GM19239 (cell line): ENCODE data around the gene ATG4B.

Experiments
- DNase-seq: peaks from one replicate; pipeline ENCODE4 v3.0.0; 2011; ENCODE audit warnings: low spot score; ENCODE audit not compliant: insufficient read length
- FAIRE-seq: peaks from 2 replicates; lab custom pipeline; 2011; peaks lifted over from hg19 to GRCh38; lab: Jason Lieb, UNC

ATG4B gene

DNA sequence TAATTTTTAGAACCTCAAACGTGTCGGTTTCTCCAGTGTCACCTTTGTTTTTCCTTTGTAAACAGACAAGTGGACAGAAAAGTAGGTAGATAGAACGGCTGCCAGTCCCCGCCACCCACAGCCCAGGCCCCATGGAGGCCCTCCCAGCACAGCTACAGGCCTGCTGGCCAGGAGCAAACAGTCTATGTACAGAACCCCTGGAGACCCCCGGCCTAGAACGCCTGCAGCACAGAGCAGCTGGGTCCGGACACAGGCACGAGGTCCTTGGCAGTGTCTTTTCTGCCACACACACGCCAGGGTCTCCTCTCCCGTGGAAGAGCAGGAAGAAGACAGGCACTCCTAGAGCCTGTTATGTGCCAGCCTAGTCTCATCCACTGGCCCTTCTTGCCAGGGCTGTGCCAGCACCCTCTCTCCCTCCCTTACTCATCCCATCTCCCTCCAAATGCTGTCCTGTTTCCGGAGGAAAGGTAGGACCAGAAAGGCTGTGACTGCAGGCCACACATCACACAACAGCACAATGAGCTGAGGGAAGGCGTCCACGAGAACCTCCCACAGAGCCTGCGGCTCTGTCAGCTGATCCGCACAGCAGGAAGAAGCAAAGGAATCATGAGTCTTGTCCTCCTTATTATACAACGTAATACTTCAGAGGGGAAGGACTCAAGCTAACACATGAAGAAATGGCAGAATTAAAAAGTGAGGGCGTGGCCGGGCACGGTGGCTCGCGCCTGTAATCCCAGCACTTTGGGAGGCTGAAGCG is 41.5 kb downstream of the ATG4B start:
- no peak for DNase-seq
- FAIRE-seq = no peak

DNA sequence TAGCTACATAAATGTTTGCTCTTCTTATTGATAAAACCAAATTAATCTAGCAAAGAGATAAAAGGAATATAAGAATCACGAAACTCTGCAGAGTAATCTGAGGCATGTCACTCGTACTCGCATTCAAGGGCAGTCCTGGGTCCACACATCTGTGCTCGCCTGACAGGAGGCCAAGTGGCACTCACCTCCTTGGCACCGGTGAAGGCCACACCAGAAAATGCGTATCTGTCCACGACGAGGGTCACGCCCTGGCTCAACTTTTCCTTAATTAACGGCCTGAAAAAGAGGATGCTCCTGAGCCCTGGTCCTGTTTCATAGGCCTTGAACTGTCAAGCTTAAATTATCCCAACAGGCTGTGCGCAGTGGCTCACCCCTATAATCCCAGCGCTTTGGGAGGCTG is 42.6 kb downstream of the ATG4B start:
- DNase-seq (no peak), FAIRE-seq (no peak)

DNA sequence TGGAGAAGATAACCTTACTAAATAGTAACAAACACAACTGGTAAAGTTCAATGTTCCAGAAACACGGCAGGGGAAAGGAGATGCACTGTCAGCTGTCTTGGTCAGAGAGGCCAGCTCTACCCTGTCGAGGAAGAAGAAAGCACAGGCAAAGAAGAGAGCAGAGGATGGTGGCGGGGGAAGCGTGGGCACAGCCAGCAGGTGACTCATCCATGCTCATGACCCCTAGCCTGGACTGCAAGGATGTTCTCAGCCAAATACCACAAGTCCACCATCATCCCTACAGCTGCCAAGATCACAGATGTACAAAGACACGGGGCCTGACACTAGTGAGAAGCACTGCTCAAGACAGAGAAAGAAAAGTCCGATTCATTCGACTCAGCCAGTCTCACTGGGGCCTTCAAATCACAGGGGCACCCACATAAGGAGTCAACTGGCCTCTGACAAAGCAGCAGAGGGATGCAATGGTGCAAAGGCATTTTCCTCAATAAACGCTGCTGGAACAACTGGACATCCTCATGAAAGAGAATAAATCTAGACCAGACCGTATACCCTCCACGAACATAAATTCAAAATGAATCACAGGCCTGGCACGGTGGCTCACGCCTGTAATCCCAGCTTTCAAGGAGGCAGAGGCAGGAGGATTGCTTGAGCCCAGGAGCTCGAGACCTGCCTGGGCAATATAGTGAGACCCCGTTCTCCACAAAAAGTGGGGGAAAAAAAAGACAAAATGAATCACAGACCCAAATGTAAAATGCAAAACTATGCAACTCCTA is 43.5 kb downstream of the ATG4B start:
- FAIRE-seq = no peak

DNA sequence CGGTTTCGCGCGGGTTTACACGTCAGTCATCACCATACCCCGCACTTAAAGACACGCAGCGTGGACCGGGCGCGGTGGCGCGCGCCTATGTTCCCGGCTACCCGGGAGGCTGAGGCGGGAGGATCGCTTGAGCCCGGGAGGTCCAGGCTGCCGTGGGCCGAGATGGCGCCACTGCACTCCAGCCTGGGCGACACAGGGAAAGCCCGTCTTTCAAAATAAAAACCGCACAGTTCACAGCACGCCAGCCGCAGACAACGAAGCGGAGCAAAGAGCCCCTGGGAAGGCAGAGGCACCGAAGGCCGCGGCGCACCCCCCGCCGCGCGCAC is 48.8 kb downstream of the ATG4B start:
- DNase-seq (no peak), FAIRE-seq (no peak)

More for the DNA sequence above, 43.5 kb downstream of the ATG4B start:
- DNase-seq = no peak

DNA sequence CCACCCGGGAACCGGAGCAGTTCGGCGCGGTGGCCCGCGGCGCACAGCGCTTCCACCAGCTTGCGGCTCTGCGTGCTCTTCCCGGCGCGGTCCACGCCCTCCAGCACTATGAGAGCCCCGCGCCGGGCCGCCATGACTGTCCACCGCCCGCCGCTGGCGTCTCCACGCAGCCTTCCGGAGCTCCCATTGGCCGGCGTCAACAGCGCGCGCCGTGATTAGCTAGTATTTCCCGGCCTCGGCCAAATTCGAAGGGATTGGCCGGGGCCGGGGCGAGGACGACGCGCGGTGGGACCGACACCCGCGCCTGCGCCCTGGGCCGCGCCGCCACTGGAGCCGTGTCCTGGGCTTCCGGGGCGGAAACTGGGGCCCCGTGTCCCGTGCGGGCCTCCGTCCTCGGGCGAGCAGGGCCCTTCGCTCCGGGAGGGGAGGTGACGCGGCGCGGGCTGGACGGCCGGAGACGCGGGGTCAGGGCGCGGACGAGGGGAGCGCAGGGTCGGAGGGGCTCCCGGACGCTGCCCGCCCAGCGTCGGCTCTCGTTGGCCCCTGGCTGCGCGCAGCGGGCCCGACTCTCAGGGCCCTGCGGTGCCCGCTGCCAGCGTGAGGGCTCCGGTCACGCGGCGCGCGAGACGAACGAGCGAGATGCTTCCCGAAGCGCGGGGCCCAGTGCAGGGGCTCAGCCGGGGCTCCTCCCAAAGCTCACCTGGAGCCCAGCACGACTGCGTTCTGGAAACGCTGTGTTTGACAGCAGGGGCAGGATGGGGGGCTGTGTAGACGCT is 49.3 kb downstream of the ATG4B start, which contains the start of gene DTYMK:
DTYMK (minus strand) TSS at position 166 of the 776 bp plus-strand sequence; CDS start at position 134, 32 bp downstream.
- FAIRE-seq (peak; percentile 84), DNase-seq (peak; percentile 98)

DNA sequence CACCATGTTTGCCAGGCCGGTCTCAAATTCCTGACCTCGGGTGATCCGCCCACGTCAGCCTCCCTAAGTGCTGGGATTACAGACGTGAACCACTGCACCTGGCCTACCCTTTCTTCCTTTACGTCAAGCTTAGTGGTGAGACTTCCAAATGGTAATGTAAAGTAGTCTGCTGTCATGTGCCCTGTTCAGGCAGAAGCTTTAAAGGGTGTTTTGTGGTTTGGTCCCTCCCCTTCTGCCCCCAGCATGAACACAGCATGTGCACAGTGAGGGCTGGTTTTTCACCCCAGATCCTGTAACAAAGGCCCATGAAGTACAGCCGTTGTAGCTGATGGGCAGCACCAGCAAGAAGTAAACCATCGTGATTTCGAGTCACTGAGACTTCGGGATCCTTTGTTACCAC is 51.8 kb downstream of the ATG4B start:
- FAIRE-seq (no peak), DNase-seq (no peak)

DNA sequence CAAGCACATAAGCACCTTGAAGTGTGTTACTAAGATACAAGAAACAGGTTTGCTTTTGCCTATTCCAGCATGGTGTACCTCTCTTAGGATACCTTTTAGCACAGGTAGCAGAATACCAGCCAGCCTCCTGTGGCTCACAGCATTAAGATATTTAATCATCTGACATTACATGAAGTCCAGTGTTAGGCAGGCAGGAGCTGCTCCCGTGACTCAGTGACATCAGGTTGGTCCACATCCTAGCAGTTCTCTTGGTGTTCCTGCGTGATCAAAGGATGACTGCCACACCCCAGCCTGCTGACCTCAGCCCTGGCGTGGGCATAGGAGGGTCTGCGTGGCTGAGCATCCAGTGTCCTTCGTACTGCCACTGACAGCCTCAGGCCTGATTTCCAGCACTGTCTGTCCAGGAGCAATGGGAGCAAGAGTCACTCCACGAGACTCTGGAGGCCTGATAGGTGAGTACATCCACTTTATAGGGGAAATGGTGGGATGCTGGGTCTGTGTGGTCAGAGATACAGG is 52.8 kb downstream of the ATG4B start:
- no peak for FAIRE-seq

DNA sequence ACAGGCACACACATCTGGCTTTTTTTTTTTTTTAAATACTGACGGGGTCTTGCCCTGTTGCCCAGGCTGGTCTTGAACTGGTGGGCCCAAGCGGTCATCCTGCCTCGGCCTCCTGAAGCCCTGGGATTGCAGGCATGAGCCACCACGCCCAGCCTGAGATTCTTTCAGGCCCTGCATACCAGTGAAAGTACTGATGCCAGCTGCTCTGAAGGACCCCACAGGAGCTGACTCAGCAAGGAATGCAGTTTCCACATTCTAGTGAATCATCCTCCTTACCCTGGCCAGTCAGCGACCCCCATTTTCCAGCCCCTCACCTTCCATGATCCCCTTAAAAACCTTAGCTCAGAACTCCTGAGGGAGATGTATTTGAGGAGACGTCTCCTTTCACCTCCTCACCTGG is 55.0 kb downstream of the ATG4B start:
- DNase-seq = no peak
- no peak for FAIRE-seq

More for the DNA sequence above, 52.8 kb downstream of the ATG4B start:
- no peak for DNase-seq

DNA sequence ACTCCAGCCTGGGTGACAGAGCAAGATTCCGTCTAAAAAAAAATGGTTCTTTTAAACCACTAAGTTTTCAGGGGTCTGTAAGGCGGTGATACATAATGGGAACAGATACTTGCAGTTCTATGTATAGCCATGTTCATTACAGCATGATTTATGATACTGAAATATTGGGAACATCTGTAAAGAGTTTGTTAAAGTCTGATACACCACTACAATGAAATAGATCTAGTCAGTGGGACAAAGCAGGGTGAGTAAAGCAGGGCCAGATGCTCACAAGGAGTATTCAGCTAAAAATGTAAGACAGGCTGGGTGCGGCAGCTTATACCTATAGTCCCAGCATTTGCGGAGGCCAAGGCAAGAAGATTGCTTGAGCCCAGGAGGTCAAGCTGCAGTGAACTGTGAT is 58.2 kb downstream of the ATG4B start:
- FAIRE-seq (no peak), DNase-seq (no peak)

DNA sequence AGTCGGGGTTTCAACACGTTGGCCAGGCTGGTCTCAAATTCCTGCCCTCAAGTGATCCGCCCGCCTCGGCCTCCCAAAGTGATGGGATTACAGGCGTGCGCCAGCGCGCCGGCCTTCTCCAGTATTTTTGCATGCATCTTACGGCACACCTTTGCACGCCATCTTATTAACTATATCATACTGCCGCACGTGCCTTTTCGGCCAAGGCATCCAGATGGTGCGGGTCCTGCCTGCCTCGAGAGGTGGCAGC is 63.6 kb downstream of the ATG4B start:
- no peak for DNase-seq

DNA sequence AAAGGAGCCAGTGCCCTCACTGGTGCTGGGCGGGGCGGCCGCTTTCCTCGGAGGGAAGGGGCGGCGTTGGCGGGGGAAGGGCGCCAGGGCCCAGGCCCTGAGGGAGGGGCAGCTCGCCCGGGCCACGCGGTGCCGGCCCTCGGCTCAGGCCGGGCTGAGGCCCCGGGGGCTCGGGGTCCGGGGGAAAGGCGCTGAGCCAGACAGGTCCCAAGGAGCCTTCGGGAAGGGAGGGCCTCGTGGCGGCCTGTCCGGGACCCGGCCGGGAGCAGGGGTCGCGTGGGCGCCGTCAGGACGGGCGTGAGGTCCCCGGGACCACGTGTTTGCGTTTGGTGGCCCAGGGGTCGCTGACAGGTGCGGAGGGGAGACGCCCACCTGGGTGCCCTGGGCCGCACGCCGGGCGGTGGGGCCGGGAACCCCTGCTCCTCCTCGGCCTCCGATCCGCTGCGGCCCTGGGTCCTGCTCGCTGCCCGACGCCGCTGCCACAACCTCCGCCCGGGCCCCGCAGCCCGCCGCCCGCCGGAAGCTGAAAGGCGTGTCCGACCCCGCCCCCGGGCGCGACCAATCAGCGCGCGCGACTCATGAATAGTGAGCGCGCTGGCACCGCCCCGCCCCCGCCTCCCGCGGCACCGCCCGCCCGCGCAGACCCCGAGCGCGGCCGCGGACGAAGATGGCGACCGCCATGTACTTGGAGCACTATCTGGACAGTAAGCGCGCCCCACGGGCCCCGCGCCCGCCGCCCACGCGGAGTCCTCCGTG is 64.1 kb downstream of the ATG4B start, which contains the start of gene ING5:
ING5 (plus strand) TSS at position 641 of the 756 bp plus-strand sequence; CDS start at position 668, 27 bp downstream.
- peak; percentile 66 for FAIRE-seq

More for the DNA sequence above, 63.6 kb downstream of the ATG4B start:
- peak; percentile 73 for FAIRE-seq

DNA sequence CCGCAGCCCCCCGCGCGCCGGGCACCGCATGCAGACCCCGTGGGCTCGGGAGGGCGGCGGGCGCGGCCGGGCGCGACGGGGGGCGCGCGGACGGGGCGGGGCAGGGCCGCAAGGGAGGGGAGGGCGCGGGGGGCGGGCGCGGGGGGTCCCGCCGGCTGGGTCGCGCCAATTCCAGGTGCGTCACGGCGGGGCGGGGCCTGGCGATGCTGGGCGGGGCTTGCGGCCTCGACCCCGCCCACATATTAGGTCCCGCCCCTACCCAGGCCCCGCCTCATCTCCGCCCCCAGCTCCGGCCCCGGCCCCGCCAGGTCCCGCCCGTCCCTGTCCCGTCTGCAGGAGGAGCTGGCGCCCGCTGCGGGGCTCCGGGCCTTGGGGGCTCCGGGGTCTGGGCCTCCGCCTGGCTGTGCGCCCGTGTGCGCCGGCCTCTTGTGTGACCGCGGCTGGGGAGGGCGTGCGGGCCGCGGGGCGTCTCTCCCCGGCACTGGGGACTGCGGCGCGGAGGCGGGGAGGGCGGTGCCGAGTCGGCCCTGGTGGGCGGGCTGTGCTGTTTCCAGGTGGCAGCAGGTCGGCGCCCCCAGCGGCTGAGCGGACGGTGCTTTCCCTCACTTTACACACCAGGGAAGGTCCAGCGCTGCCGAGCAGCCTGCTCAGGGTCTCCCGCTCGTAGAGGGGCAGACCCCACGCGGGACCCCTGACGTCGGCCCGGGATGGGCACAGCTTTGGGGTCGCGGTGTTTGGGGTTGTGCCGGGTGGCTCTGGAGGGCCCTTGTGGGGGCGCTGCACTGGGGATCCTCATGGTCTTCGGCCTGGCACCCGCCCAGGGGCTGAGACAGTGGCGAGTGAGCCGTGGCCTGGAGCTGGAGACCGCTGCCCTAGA is 64.9 kb downstream of the ATG4B start:
- peak; percentile 71 for FAIRE-seq
- peak; percentile 95 for DNase-seq

More for the DNA sequence above, 64.1 kb downstream of the ATG4B start, which contains the start of gene ING5:
- DNase-seq = peak; percentile 78

DNA sequence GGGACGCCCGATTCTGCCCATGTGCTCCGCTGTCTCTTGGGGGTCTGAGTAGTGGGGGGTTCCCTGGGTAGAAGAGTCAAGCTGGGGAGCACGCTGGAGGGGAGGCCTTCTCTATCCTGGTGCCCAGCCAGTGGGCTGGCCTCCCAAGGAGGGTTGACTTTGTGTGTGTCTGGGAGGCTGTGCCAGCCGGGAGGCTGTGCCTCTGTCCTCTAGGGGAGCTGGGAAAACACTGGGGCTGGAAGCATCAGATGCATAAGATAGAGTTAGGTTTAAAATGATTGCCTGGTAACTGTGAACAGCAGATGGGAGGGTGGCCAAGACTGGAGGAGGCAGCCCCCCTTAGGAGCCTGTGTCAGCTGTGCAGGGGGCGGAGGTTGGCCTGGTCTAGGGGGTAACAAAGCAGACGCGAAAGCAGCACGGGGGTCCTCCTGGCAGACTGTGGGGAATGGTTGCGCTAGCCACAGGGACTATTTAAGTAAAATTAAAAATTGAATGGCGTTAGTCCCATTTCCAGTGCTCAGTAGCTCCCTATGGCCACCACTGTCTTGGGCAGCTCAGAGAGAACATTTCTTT is 65.6 kb downstream of the ATG4B start:
- DNase-seq (no peak), FAIRE-seq (no peak)

DNA sequence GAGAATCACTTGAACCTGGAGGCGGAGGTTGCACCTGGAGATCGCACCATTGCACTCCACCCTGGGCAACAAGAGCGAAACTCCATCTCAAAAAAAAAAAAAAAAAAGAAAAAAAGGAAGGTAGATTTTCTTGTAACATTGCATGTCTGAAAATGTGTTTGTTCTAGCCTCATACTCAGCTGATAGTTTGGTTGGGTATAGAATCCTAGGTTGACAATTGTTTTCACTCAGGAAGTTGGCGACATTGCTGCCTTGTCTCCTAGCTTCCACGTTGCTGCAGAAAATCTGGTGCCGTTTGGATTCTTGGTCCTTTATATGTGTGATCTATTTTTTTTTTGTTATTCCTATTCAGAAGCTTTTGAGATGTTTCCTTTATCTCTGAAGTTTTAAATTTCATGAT is 69.0 kb downstream of the ATG4B start:
- no peak for FAIRE-seq
- no peak for DNase-seq

DNA sequence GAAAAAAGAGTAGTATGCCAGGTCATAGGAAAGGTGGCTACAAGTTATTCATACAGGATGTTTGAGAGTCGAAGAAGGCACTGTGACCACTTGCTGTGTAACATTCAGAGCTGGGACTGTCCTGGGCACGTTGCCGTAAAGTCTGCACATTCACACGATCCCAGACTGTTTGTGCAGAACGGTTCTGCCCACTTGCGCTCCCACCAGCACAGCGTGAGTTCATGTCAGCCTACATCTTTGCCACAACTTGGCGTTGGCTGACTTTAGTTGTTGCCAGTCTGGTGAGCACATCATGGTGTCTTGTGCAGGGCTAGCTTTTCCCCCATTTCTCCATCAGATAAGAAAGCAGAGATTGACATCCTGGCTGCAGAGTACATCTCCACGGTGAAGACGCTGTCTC is 71.4 kb downstream of the ATG4B start:
- DNase-seq (no peak), FAIRE-seq (no peak)

DNA sequence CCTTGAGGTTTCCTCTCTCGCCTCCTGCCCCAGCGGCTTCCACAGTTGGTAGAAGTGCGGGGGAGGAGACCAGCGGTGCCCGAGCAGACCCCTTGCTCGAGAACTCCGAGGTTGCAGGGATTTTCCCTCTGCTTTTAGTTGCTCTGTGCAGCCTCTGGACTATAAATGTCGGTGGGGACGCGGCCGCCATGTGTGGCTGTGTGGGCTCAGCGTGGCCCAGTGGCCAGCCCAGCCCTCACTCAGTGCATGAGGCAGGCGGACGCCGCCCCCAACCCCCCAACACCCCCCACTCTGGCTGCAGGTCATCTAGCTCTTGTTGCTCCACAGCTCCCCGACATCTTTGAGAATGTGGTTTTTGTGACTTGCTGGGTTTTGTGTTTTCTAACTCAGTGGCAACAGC is 81.6 kb downstream of the ATG4B start:
- DNase-seq (no peak), FAIRE-seq (no peak)

DNA sequence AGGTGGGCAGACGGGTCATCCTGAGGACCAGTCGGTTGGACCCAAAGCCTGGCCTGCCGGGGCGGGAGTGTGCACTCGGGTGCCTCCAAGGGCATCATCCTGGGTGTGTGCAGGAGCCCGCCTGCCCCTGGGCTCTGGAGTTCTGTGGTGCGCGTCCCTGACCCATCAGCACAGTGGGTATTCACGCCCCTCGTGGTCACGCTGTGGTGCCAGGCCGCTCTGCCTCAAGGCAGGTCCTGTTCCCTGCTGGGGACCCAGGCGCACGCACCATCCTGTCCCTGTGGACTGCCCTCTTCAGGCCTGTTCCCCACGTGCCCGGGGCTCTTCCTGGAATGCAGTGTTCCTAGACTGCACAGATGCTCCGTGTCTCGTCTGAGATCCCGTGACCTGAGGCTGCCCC is 82.6 kb downstream of the ATG4B start:
- FAIRE-seq (no peak), DNase-seq (no peak)

DNA sequence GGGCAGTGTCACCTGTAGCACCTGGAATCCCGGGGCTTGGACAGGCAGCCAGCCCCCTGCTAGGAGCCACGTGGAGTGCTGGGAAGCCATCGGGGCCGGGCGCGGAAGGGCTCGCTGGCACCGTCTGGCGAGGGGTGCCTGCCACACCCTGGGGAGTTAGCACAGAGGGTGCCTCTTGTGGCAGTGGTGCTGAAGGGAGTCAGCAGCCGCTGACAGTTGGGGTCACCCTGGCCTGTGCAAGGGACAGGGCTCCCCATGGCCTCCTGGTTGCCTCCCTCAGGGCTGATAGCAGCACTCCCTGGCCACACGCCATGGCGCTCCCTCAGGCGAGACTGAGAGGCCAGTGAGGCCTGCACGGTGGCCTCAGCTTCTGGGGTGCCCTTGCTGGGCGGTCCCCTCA is 83.1 kb downstream of the ATG4B start:
- FAIRE-seq = no peak
- DNase-seq = no peak

DNA sequence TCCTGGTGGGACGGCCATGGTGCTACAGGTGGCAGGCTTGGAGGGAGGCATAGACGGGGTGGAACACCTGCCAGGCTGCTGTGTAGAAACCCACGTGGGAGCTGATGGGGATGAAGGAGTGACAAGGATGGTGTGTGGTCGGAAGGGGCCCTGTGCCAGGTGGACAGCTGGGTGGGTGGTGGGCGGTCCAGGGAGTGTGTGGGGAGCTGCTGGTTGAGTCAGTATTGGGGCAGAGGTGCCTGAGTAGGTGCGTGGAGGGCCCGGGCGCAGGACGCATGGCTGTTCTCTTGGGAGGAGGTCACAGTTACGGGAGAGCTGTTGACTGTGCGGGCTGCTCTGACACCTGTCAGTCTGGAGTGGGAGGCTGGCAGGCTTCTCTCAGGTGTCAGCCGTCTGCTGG is 84.4 kb downstream of the ATG4B start:
- DNase-seq (no peak), FAIRE-seq (no peak)
